HG02678 (cell line): ENCODE results near the gene CLEC9A.

Source experiments
- ATAC-seq: cut with Tn5 transposase; IDR thresholded peaks from one replicate; pipeline ENCODE4 v1.9.1; 2021; ENCODE audit warnings: mild to moderate bottlenecking, moderate library complexity; ENCODE audit not compliant: unreplicated experiment

CLEC9A gene

DNA sequence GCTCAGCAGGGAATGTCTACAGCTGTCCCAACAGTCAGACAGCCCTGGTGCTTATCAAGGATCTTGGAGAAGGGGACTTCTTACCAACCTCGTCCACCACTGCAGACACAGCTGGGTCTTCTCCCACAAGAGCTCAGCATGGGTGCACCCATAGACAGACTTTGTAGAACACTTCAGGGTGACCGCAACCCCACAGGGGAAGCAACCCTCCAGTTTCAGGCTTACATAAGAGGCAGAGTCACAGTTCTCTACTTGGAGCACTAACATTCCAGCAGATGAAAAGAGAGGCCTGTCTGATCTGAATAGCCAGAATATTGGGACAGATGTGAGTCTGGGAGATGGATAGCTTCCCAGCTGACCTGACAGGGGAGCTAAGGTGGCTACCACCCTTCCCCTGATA, 71.8 kb downstream of the CLEC9A start:
- ATAC-seq = no peak

- ATAC-seq = no peak
Observed at GRCh38 chr12:10110256-10110844, 79.9 kb downstream of the CLEC9A start.

GRCh38 chr12:10111451-10111850, 81.0 kb downstream of the CLEC9A start:
- no peak for ATAC-seq

DNA sequence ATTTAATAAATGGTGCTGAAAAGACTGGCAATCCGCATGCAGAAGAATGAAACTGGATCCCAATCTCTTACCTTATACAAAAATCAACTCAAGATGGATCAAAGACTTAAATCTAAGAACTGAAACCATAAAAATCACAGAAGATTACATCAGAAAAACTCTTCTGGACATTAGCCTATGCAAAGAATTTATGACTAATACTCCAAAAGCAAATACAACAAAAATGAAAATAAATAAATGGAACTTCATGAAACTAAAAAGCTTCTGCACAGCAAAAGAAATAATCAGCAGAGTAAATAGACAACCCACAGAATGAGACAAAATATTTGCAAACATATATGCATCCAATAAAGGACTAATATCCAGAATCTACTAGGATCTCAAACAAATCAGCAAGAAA, 82.6 kb downstream of the CLEC9A start:
- ATAC-seq = no peak

- no peak for ATAC-seq
Observed at GRCh38 chr12:10113920-10114319, 83.4 kb downstream of the CLEC9A start.

DNA sequence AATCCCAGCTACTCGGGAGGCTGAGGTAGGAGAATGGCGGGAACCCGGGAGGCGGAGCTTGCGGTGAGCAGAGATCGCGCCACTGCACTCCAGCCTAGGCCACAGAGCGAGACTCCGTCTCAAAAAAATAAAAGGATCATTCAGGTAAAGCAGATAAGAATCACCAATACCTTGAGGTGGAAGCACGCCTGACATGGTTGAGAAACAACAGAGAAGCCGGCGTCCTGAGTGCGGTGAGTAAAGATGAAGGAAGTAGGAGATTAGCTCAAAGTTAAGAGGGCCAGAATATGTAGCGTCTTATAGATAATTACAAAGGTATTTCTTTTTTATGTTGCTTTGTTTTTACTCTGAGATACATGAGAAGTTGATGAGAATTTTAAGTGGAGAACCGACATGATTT, 84.8 kb downstream of the CLEC9A start:
- ATAC-seq = no peak
